ENCODE results near the gene NIFK. TPM values are rescaled to one million over a fixed set of nuclear protein-coding genes. Genes with fewer than 3 reads are reported as not detected.
A peak's percentile ranks its signal among the peaks of the same experiment; 100 is the strongest.

Gene NIFK
- total and polyA plus RNA-seq, 2 experiments from 2014 or later = 20.4 to 44.0 TPM

DNA sequence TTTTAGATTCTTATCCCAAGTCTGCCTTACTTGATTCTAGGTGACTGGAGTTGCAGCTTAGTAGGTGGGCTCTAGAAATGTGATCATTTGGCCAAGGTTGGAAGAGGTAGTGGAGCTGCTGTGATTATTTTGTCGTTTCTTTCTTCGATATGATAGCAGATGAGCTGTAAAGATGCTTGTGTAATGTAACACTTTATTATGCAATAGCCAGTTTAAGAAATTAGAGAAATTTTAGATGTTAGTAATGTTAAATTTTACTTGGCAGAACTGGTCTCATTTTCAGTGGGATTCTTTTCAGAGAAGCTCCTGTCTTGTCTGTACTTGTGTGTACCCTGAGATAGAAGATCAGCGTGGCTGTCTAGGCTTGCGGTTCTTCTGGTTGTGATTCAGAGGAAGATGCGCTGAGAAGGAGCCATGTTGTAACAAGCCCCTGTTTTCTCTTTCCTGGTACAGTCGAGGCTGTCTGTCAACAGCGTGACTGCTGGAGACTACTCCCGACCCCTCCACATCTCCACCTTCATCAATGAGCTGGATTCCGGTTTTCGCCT lies 28.1 kb upstream of the NIFK start:
- Histone ChIP-seq H3K27me3 (no peaks in the 10 kb centered on the region), H3K27ac (no peak overlapping the region), H3K4me3 (no peak overlapping the region), H3K36me3 (peaks cover 44% of the 10 kb centered on the region), H3K9me3 (ENCODE audit: low read depth) (no peaks in the 10 kb centered on the region), H3K4me1 (ENCODE audit: low read depth) (no peaks in the 10 kb centered on the region)
- no peak for DNase-seq (ENCODE audit: low read depth in 1 of 2, low spot score in 1 of 2)
- no peak for TF ChIP-seq CTCF (IDR thresholded peaks at IDR 0.05; ENCODE audit: low read depth, low read length)

GRCh38 chr2:121755237-121756111 lies 18.8 kb upstream of the NIFK start, which contains the start of gene TSN:
TSS of gene TSN (plus strand) at chr2:121755651. CDS start at chr2:121755780, 129 bp downstream.
- peak within 1 kb of the TSS; percentile 88 for H3K27ac ChIP-seq
- peak within 1 kb of the TSS; percentile 91 for H3K4me3 ChIP-seq
- H3K27me3 ChIP-seq = no peaks in the 10 kb centered on the region
- no peaks in the 10 kb centered on the region for H3K36me3 ChIP-seq
- H3K9me3 ChIP-seq (ENCODE audit: low read depth) = no peaks in the 10 kb centered on the region
- peaks cover 8% of the 10 kb centered on the region for H3K4me1 ChIP-seq (ENCODE audit: low read depth)
- TF ChIP-seq CTCF (IDR thresholded peaks at IDR 0.05; ENCODE audit: low read depth, low read length) = no peak
- DNase-seq (ENCODE audit: low read depth in 1 of 2, low spot score in 1 of 2) = peak; percentile 98

- Histone ChIP-seq H3K27me3 (no peaks in the 10 kb centered on the region), H3K4me1 (ENCODE audit: low read depth) (peaks cover 8% of the 10 kb centered on the region), H3K4me3 (peak overlapping the region; percentile 91), H3K9me3 (ENCODE audit: low read depth) (no peaks in the 10 kb centered on the region), H3K27ac (peak overlapping the region; percentile 33), H3K36me3 (no peaks in the 10 kb centered on the region)
- no peak for TF ChIP-seq CTCF (IDR thresholded peaks at IDR 0.05; ENCODE audit: low read depth, low read length)
- no peak for DNase-seq (ENCODE audit: low read depth in 1 of 2, low spot score in 1 of 2)
Measured at GRCh38 chr2:121754851-121755236, 18.2 kb upstream of the NIFK start.

DNA sequence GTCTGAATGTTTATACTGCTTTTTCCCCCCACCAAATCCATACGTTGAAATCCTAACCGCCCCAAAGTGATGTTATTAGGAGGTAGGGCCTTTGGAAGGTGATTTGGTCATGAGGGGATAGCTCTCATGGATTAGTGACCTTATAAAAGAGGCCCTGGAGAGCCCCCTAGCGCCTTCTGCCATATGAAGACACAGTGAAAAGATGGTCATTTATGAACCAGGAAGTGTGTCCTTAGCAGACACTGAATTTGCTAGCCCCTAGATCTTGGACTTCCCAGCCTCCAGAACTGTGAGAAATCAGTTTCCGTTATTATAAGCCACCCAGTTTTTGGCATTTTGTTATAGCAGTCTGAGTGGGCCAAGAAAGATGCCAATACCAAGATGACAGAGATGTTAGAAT lies 11.5 kb upstream of the NIFK start:
- no peaks in the 10 kb centered on the region for H3K36me3 ChIP-seq
- no peak overlapping the region for H3K27ac ChIP-seq
- no peak overlapping the region for H3K4me3 ChIP-seq
- no peaks in the 10 kb centered on the region for H3K27me3 ChIP-seq
- no peaks in the 10 kb centered on the region for H3K4me1 ChIP-seq (ENCODE audit: low read depth)
- H3K9me3 ChIP-seq (ENCODE audit: low read depth) = no peaks in the 10 kb centered on the region
- peak; percentile 41 for TF ChIP-seq CTCF (IDR thresholded peaks at IDR 0.05; ENCODE audit: low read depth, low read length)
- DNase-seq (ENCODE audit: low read depth in 1 of 2, low spot score in 1 of 2) = peak; percentile 30 to 52

GRCh38 chr2:121746071-121746578 lies 9.4 kb upstream of the NIFK start:
- Histone ChIP-seq H3K4me1 (ENCODE audit: low read depth) (no peaks in the 10 kb centered on the region), H3K36me3 (no peaks in the 10 kb centered on the region), H3K27ac (no peak overlapping the region), H3K9me3 (ENCODE audit: low read depth) (no peaks in the 10 kb centered on the region), H3K27me3 (no peaks in the 10 kb centered on the region), H3K4me3 (no peak overlapping the region)
- no peak for TF ChIP-seq CTCF (IDR thresholded peaks at IDR 0.05; ENCODE audit: low read depth, low read length)
- DNase-seq (ENCODE audit: low read depth in 1 of 2, low spot score in 1 of 2) = no peak
